ENCODE measurements around the gene SNTN.

SNTN gene

DNA sequence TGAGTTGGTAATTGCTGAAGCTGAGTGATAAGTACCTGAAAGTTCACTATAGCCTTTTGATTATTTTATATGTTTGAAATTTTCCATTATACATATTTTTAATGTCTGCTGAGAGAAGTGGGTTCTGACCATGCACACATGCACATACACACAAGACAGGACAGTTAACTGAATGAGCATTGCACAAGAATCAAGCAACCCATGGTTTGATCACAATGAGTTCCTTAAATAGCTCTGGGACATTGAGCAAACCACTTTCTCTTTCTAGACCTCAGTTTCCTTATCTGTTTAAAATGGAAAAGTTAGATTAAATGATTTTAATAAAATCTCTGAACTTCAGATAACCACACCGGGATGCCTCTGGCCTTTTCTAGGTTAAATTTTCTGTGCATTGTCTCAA is 26.7 kb downstream of the SNTN start:
- DNase-seq: no peak

DNA sequence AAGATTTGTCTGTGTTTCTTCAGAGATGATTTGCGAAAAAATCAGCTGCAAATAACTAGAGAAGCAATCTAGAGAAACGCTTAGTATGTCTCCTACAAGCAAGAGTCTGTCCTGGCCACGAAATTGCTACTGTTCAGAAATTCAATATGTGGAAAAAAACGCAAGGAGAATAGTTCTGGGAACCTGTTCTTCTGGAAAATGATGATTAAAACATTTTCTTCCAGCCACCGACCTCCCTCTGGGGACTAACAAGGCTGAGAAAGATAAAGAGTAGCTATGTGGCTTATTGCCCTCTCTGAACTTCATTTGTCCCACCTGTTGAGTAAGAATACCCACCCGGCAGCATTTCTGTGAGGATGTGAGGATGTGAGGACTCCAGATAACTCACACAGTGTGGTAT is 31.6 kb downstream of the SNTN start:
- no peak for DNase-seq

DNA sequence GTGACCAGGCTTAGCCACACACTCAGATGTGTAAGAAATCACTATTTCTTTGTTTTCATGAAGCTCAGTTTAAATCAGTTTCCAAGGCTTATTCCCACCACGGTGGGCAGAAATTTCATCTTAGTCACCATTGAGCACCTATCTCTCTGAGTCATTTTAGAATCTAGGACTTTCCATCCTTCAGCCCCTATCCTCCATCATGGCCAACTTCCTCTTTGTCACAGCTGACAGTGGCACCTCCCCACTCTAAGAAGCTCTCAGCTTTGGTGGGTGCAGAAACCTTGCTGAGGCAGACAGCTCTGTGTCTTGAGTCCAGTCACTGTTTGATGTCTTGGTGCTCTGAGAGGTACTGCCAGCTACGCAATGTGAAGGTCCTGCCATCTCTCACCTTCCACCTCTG is 32.9 kb downstream of the SNTN start:
- DNase-seq: no peak

DNA sequence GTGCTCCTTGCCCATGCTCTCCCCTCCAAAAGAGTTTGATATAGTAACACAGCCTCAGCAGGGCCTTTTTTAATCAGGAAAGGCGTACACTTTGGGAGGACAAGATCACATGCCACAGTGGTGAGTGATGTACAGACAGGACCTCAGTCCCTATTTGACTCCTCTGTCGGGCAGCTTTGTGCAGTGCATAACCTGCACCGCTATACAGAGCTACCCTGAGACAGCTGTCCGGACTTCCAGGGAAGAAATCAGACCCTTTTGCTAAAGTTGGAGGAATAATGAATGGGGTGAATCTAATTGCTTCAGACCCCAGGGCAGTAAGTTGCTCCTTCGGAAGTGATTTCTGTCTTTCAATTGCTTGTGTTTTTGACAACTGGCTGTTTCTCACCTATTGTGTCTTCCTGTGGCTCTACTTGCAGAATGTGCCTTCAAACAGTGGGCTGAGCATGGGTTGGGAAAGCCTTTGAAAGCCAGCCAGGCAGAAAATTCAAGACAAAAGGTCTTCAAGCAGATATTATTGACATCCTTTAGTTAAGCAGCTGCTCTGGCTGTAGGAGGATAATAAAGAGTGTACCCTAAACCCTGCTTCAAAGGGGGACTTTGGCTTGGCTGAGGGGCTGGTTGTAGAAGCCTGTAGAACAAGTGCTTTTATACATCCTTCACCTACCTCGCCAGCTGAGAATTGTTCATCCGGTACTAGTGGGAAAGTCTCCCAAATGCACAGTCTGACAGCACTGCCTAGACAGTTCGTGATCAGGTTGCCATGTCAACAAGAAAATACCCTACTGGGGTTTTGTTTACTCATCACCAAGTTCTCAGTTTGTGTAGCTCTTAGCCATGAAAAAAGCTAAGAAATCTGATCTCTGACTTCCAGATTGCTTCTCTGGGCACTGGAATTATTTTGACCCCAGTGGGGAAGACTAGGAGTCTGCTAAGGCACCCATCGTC is 35.1 kb downstream of the SNTN start:
- no peak for DNase-seq

DNA sequence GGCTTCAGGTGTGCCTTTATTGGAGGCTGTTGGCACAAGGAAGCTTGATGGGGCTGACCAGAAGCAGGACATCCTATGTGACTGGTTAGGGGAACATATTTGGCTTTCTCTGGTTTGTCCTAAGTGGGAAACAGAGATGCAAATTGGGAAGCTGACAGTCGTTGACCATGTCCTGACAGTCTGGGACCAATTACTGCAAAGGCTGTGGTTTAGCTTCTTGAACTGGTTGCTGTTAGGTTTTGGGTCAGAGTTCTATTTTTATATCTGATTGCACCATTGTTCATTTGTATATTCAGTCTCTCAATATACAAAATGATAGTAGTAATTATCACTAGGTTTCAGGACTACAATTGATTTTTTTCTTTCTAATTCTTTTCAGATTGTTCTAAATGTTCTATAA is 36.8 kb downstream of the SNTN start:
- no peak for DNase-seq

- DNase-seq: no peak
Observed at GRCh38 chr3:63693351-63693750, 40.9 kb downstream of the SNTN start.

GRCh38 chr3:63705092-63705645 is 52.7 kb downstream of the SNTN start:
- no peak for DNase-seq

- no peak for DNase-seq
Observed at GRCh38 chr3:63706321-63707085, 54.0 kb downstream of the SNTN start.

- no peak for DNase-seq
Observed at GRCh38 chr3:63707731-63708130, 55.3 kb downstream of the SNTN start.

GRCh38 chr3:63709576-63709975 is 57.1 kb downstream of the SNTN start:
- no peak for DNase-seq

All from NCI-H2107 (cell line).